Stimulated activated CD4-positive, alpha-beta T cell treated with anti-CD3 and anti-CD28 coated beads, TNF-alpha, amount 100 ng/mL, for 4 hours (primary cell): ENCODE data around the gene LRFN5.

Experiments
- DNase-seq, 3 experiments: peaks; one replicate each; pipeline ENCODE4 v3.0.0-alpha.2; 2020; ENCODE audit warnings: low read depth in 3 of 3

Gene LRFN5

GRCh38 chr14:41773536-41774279 is 167.0 kb downstream of the LRFN5 start:
- DNase-seq, result no peak

DNA sequence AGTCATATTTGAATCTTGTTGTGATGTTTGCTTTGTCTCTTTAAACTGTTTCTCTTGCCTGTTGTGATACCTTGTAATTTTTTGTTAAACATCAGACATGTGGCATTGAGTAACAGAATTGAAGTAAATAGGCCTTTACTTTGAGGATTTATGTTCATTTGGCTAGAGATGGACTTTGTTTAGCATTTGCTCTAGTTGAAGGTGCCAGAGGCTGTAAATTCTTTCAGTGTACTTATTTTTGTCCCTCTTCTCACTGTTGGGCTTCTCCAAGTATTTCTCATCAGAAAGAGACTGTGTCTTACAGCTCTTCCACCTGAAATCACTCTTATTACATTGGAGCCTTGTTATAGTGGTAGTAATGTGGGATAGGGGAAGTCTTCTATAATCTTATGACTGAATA is 175.8 kb downstream of the LRFN5 start:
- DNase-seq, result no peak

- no peak for DNase-seq
Observed at GRCh38 chr14:41783403-41783802, 176.7 kb downstream of the LRFN5 start.

GRCh38 chr14:41785696-41786095 is 179.0 kb downstream of the LRFN5 start:
- DNase-seq, result no peak

DNA sequence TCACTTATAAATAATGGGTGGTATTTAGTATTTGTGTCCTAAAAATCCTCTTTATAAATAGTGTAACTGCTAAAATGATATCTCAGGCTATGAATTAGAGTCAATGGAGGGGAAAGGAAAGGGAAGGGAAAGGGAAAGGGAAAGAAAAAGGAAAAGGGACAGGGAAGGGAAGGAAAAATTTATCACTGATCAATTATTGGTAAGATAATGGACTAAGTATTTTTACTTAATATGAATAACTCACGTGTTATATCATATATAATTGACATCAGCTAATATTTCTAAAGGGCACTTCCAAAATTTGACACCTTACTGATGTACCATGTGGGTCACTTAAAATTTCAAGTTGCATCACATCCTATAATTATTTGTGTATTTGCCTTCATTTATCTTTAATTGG is 193.1 kb downstream of the LRFN5 start:
- no peak for DNase-seq

DNA sequence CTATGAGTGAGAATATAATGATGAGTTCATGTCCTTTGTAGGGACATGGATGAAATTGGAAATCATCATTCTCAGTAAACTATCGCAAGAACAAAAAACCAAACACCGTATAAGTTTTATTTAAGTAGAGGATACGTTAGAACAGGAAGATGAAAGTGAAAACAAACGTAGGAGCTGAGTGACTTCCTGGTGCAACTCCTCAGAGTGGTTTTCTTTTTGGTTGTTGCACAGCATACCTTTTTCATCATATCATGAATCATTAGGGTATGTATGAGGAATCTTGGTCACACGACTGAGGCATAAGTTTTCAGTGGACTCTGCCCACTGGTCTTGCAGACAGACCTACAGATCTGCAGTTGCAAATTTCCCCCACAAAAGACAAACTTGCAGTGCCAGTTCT is 199.0 kb downstream of the LRFN5 start:
- DNase-seq, result no peak

DNA sequence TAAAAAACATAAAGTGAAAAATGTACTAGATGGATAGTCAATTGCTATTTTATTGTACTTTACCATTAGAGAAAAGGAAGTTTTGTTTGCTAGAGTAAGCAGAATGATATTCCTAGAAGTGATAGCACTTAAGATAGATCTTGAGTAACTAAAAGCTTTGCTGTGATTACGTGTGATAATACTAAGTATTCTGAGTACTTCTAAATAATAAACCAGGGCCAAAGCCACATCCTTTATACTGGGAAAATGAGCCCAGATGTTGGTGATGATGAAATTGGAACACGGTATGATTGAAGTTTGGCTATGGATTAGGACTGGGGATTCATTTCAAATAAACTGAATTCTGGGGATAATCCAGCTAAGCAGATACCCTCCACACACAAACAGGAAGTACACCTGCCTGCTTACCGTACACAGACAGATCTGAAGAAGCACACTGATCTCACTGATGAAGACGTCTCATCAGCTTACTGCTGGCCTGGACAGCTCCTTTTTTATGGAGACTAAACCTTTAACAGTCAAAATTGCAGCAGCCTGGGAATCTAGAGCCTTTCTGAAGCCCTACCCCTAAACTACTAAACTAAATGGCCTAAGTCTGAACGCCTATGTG is 199.8 kb downstream of the LRFN5 start:
- no peak for DNase-seq

DNA sequence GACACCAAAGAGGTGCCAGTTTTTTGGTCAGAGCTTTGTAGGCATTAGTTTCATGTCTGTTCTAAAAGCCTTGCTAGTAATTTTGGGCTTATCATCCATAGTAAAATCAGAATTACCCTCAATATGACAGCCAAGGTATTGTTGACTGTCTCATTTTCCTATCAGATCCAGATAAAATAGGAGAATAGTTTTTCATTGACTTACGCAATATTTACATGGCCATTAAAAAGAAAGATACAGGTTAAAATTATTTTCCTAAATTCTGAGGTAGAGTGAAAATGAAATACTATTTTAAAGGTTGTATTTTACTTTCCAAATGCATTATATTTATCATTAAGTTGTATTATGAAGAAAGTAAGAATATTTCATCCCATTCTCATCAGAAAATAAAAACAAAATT is 203.7 kb downstream of the LRFN5 start:
- DNase-seq, result no peak

- no peak for DNase-seq
Observed at GRCh38 chr14:41817626-41818025, 210.9 kb downstream of the LRFN5 start.

DNA sequence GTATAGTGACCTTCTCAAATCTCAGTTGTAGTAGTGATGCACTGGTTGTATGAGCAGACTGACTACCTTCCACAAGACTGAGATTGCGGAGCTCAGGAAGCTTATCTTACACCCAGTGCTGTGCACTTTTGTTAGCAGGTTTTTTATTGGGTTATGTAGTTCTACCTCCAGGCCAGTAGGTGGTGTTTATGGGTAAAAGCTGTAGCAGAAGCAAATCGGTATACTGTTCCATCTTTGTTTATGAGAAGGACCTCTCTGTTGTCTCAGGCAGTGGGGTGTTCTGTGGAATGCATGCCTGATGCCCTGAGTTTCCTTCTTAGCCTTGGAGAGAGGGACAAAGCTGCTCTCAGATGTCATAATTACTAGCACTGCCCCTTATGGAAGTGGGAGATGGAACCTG is 217.8 kb downstream of the LRFN5 start:
- no peak for DNase-seq

GRCh38 chr14:41825622-41826021 is 218.9 kb downstream of the LRFN5 start:
- no peak for DNase-seq

GRCh38 chr14:41830714-41831406 is 224.2 kb downstream of the LRFN5 start:
- no peak for DNase-seq

- DNase-seq, result no peak
Observed at GRCh38 chr14:41839661-41840060, 233.0 kb downstream of the LRFN5 start.

GRCh38 chr14:41859336-41859735 is 252.7 kb downstream of the LRFN5 start:
- DNase-seq, result no peak

DNA sequence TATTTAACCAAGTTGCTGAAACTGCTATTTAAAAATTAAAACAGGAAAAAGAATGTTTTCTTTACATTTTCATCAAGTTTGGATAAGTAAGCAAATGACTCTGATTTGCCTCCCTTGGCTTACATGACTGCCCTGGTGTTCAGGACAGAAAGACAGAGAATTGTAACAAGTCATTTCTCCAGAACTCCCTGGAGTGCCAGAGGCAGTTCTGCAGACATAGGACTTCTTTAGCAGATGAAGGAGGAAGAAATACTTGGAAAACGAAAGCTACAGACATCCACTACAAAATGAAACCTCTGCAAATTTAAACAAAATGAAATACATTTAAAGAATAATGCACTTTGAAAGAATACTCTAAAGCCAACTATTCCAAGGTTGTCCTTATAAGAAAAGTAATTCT is 253.9 kb downstream of the LRFN5 start:
- DNase-seq, result no peak

DNA sequence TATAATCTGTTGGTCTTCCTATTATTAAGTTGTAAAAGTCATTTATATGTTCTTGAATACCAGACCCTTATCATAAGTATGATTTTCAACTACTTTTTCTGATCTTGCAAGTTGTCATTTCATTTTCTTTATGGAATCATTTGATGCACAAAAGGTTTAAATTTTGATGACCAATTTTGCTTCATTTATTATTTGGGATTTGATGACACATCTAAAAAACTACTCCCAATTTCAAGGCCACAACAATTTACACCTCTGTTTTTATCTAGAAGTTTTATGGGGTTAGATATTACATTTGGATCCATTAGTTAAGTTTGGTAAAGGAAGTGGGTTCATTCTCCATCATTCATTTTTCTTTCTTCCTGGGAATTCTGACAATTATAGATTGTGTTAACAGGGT is 259.2 kb downstream of the LRFN5 start:
- DNase-seq, result no peak

- no peak for DNase-seq
Observed at GRCh38 chr14:41868396-41868795, 261.7 kb downstream of the LRFN5 start.

DNA sequence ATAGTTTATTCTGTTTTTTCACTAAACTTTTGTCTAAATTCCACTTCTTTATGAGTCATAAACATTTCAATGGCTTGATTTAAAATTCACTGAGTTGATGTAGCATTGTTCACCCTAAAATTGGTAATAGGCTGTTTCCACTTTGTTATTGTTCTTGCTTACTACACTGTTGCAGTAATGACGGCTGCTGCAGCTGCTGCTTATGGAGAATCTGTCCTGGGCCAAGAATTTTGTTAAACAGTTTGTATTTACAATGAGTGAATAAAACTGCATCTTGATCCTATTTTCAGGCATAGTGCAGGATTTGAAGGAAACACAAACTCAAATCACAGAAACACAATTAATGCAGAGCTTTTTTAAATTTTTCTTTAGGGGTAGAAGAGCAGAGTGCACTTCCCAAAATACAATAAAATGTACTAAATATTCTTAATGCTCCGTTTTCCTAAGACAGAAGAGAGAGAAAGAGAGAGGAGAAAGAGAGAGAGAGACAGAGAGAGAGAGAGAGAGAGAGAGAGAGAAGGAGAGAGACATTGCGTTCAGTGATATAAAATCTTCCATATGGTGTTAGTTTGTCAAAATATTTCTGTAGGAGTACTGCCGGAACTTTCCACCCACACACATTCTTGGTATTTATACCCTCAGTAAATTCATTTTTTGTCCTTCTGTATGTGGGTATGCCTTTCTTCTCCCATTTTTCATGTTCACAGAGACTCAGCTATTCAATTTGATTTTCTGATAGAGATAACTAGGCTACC is 266.4 kb downstream of the LRFN5 start:
- DNase-seq, result no peak

GRCh38 chr14:41873686-41874317 is 267.1 kb downstream of the LRFN5 start:
- DNase-seq, result no peak

DNA sequence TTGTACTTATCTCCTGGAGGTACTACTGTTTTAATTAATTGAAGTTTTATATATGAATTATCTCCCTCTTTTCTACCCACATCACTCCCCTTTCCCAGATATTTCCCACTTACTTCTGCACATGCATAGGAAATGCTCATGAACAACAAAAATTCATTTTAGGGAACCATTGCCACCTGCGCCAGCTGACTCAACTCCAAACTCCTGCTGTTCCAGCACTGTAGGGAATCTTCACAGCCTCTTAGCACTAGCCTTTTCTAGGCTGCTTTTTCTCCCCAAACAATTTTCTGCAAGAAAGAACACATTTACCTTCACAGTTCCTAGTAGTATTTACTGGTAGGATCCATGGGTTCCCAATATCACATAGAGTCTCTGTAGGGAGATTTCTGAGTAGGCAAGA is 268.4 kb downstream of the LRFN5 start:
- DNase-seq, result no peak

GRCh38 chr14:41878321-41878720 is 271.6 kb downstream of the LRFN5 start:
- no peak for DNase-seq

DNA sequence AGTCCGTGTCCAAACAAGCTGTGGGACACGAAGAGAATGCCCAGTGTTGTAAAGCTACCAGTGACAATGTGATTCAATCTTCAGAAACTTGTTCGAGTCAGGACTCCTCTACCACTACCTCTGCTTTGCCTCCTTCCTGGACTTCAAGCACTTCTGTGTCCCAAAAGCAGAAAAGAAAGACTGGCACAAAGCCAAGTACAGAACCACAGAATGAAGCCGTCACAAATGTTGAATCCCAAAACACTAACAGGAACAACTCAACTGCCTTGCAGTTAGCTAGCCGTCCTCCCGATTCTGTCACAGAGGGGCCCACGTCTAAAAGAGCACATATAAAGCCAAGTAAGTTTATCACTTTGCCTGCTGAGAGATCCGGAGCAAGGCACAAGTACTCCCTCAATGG is 284.9 kb downstream of the LRFN5 start:
- no peak for DNase-seq
